Natural killer cell (primary cell): ENCODE results near the gene VGLL4. TPM values are rescaled to one million over a fixed set of nuclear protein-coding genes. Genes with fewer than 3 reads are reported as not detected.

Experiments
- ATAC-seq, 3 donors: fragments of 150-1000 bp in 2 of 3; fragments of 200-7000 bp in 1 of 3; cut with Tn5 transposase; 1 replicate in 1 of 3; 2 replicates in 2 of 3; pipeline ENCODE4 v1.10.0; 2021; ENCODE audit warnings: mild to moderate bottlenecking in 2 of 3, moderate library complexity in 2 of 3
- DNase-seq, 2 donors: peaks; one replicate each; pipeline versions ENCODE4 v3.0.0 to v3.0.0-alpha.2; 2013 to 2021; ENCODE audit warnings: mixed read lengths in 1 of 2
- H3K27ac ChIP-seq: one replicate; pipeline ENCODE4 v1.5.1; 2013; ENCODE audit warnings: mild to moderate bottlenecking, low read length
- H3K27me3 ChIP-seq: one replicate; pipeline ENCODE4 v1.6.1; 2013; ENCODE audit warnings: low read length; ENCODE audit not compliant: control insufficient read depth, insufficient read depth
- H3K36me3 ChIP-seq: one replicate; pipeline ENCODE4 v1.6.1; 2013; ENCODE audit warnings: low read length; ENCODE audit not compliant: control insufficient read depth, insufficient read depth
- H3K4me1 ChIP-seq: one replicate; pipeline ENCODE4 v1.6.1; 2013; ENCODE audit warnings: low read length; ENCODE audit not compliant: control insufficient read depth, insufficient read depth
- H3K4me3 ChIP-seq: one replicate; pipeline ENCODE4 v1.5.1; 2013; ENCODE audit warnings: low read length
- H3K9me3 ChIP-seq: one replicate; pipeline ENCODE4 v1.6.1; 2013; ENCODE audit warnings: low read length; ENCODE audit not compliant: control insufficient read depth, insufficient read depth
- H3K27ac Mint-ChIP-seq, 2 donors: one replicate each; pipeline ENCODE4 v1.8.0; 2022; ENCODE audit warnings: mild to moderate bottlenecking in 2 of 2, mixed read lengths in 2 of 2, moderate library complexity in 1 of 2
- H3K27me3 Mint-ChIP-seq, 2 donors: one replicate each; pipeline ENCODE4 v1.8.0; 2022; ENCODE audit warnings: low read depth in 2 of 2, mixed read lengths in 2 of 2
- H3K36me3 Mint-ChIP-seq: one replicate; pipeline ENCODE4 v1.8.0; 2022; ENCODE audit warnings: mixed read lengths
- H3K4me1 Mint-ChIP-seq, 2 donors: one replicate each; pipeline ENCODE4 v1.8.0; 2022; ENCODE audit warnings: mixed read lengths in 2 of 2
- H3K4me3 Mint-ChIP-seq: one replicate; pipeline ENCODE4 v1.8.0; 2022; ENCODE audit warnings: mild to moderate bottlenecking, moderate library complexity, mixed read lengths
- H3K9me3 Mint-ChIP-seq, 2 donors: one replicate each; pipeline ENCODE4 v1.8.0; 2022; ENCODE audit warnings: mixed read lengths in 2 of 2
- CTCF ChIP-seq: fragments of 200-600 bp; IDR thresholded peaks from one replicate; pipeline ENCODE4 v1.8.0; 2022; ENCODE audit warnings: antibody characterized with exemption
- WGBS: methylation state at CpG from one replicate; pipeline ENCODE4 v1.1.7; 2013; ENCODE audit warnings: missing lambda C conversion rate; ENCODE audit not compliant: insufficient coverage; 5-methylcytosine and 5-hydroxymethylcytosine counted together
- intact Hi-C: fragments of 100-400 bp; cut with micrococcal nuclease; formaldehyde crosslinking; loops from one replicate; pipeline ENCODE4 v1.14.2; 2022
- total RNA-seq, 4 donors: library from RNA; stranded (reverse); fragments of 120-200 nt in 1 of 4; gene quantifications; one replicate each; pipeline versions ENCODE4 v1.2.3 to v1.2.4, GENCODE V29; 2013 to 2022

VGLL4 gene
- total RNA-seq, 3 donors from 2014 or later (not counting 1 experiment from before 2014, with no cell fraction given), result 29.5 to 42.8 (median 34.6) TPM

DNA sequence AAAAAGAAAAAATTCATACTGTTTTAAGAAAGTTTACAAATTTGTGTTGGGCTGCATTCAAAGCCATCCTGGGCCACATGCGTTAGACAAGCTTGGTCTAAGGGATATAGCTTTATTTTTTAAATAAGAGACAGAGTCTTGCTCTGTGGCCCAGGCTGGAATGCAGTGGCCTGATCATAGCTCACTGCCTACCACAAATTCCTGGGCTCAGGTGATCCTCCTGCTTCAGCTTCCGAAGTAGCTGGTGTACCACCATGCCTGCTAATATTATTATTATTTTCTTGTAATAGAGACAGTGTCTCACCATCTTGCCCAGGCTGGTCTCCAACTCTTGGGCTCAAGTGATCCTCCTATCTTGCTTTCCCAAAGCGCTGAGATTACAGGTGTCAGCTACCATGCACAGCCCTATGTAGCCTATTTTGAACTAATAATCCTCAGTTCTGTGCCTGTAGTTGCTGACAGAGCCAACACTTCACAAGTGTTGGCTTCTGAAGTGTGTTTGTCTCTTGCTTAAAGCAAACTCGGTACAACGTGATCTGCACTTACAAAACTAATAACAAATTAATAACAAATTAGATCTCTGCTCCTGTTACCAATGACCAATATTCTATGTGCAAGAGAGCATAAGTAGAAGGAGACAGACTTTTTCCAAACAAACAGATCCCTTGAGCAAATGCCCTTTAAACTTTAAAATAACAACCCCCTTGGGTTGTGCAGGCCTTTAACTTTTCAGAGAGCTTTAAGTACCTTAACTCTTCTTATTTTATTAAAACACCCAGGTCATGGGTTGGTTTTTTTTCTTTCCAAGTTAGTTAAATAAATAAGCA, 135.2 kb downstream of the VGLL4 start:
- no peak overlapping the region for H3K4me3 ChIP-seq
- Mint-ChIP-seq H3K27ac (no peak overlapping the region), H3K9me3 (no peaks in the 10 kb centered on the region), H3K27me3 (no peaks in the 10 kb centered on the region), H3K4me3 (no peak overlapping the region), H3K4me1 (peaks cover 5 to 11% of the 10 kb centered on the region in 2 donors), H3K36me3 (no peaks in the 10 kb centered on the region)
- 100% methylated on average over 3 of the region's 5 CpGs for WGBS
- no peaks in the 10 kb centered on the region for H3K9me3 ChIP-seq
- no peaks in the 10 kb centered on the region for H3K4me1 ChIP-seq
- DNase-seq (no peak), ATAC-seq (no peak)
- H3K27me3 ChIP-seq, result no peaks in the 10 kb centered on the region
- TF ChIP-seq CTCF, result no peak
- intact Hi-C loops, result no loop called here
- no peak overlapping the region for H3K27ac ChIP-seq
- H3K36me3 ChIP-seq, result no peaks in the 10 kb centered on the region

- DNase-seq (no peak), ATAC-seq (no peak)
- no peaks in the 10 kb centered on the region for H3K36me3 ChIP-seq
- no peak for TF ChIP-seq CTCF
- H3K27ac Mint-ChIP-seq, result peak overlapping the region in 1 of 2 donors; percentile 23
- H3K27me3 Mint-ChIP-seq, result no peaks in the 10 kb centered on the region
- no peaks in the 10 kb centered on the region for H3K4me1 ChIP-seq
- no peaks in the 10 kb centered on the region for H3K36me3 Mint-ChIP-seq
- intact Hi-C loops, result no loop called here
- no peak overlapping the region for H3K27ac ChIP-seq
- H3K4me3 ChIP-seq, result no peak overlapping the region
- no peaks in the 10 kb centered on the region for H3K27me3 ChIP-seq
- H3K4me3 Mint-ChIP-seq, result no peak overlapping the region
- H3K9me3 Mint-ChIP-seq, result no peaks in the 10 kb centered on the region
- H3K9me3 ChIP-seq, result no peaks in the 10 kb centered on the region
- peaks cover 5 to 11% of the 10 kb centered on the region in 2 donors for H3K4me1 Mint-ChIP-seq
These were observed 136.0 kb downstream of the VGLL4 start for GRCh38 chr3:11507719-11508118.

Other genes starting within 250 kb of the VGLL4 start
- 10 to 100 TPM; 17.9 to 25.8 (median 23.2) TPM for gene TAMM41, start 203.0 kb upstream of the VGLL4 start, total RNA-seq